ENCODE results near the gene AUTS2.

AUTS2 gene

DNA sequence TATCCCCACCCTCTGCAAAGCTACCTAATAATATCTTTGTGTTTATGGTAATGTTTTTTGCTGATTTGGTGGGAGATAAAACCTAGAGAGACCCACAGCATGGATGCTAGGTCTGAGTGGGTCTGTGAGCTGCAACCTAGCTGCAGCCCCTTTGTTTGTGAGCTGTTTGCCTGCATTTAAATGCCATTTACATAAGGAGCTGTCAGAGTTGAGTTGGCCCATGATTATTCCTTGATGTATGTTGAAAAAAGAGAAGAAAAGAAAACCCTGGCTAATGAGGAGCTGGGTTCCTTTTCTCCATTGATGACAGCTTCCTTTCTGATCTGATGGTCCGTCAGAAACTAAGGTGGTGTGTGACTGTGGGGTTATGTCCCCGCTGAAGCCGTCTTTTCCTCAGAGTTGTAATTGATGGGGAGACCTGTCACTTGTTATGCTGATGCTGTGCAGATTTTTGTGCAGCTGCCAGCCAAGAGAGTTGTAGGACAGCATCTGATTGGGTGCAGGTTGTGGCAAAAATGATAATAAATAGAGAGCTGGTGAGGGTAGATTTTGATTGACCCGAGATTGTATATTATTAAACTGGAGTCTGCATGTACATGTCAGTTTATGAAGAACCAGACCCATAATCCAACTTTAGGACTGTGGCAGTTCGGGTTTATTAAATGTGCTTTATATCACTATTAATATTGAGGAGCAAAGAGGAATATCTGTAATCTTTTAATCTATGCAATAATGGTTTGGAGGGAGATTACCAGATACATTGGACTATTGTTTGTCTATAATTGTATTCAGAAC, 219.8 kb downstream of the AUTS2 start:
- ChIA-PET POLR2A (interaction anchor here (0.6 kb wide), 1 partner anchor 13 kb away, joined by 3 read pairs; no protein-coding TSS in a partner anchor), CTCF (interaction anchor here (0.7 to 1.1 kb wide), 2 partner anchors 15 to 222 kb away, joined by 3 read pairs; no protein-coding TSS in a partner anchor)
- no peak for DNase-seq (ENCODE audit: extremely low spot score)
- TF ChIP-seq TARDBP (IDR thresholded peaks at IDR 0.05): no peak
- no peak for TF ChIP-seq SUZ12 (IDR thresholded peaks at IDR 0.05)
- no peak for TF ChIP-seq FOXK2 (IDR thresholded peaks at IDR 0.05)
- TF ChIP-seq ELF4 (IDR thresholded peaks at IDR 0.05): no peak
- no peak for TF ChIP-seq FOXM1 (IDR thresholded peaks at IDR 0.05; ENCODE audit: borderline replicate concordance)
- TF ChIP-seq HDGF (IDR thresholded peaks at IDR 0.05; ENCODE audit: borderline replicate concordance): no peak
- no peak for TF ChIP-seq LEF1 (IDR thresholded peaks at IDR 0.05; ENCODE audit: borderline replicate concordance)
- TF ChIP-seq NFRKB (IDR thresholded peaks at IDR 0.05): no peak

- ChIA-PET CTCF (interaction anchor here (1.1 kb wide), 1 partner anchor 224 kb away, joined by 3 read pairs; no protein-coding TSS in a partner anchor), POLR2A (interaction anchor here (0.8 kb wide), 1 partner anchor 79 kb away, joined by 3 read pairs; no protein-coding TSS in a partner anchor)
- DNase-seq (ENCODE audit: extremely low spot score): no peak
- no peak for TF ChIP-seq SUZ12 (IDR thresholded peaks at IDR 0.05)
- no peak for TF ChIP-seq HDGF (IDR thresholded peaks at IDR 0.05; ENCODE audit: borderline replicate concordance)
- TF ChIP-seq ZNF384 (IDR thresholded peaks at IDR 0.05): no peak
- no peak for TF ChIP-seq CTBP1 (IDR thresholded peaks at IDR 0.05; ENCODE audit: borderline replicate concordance)
- TF ChIP-seq LEF1 (IDR thresholded peaks at IDR 0.05; ENCODE audit: borderline replicate concordance): no peak
- no peak for TF ChIP-seq ELF4 (IDR thresholded peaks at IDR 0.05)
- TF ChIP-seq NFRKB (IDR thresholded peaks at IDR 0.05): no peak
- TF ChIP-seq FOXA1 (IDR thresholded peaks at IDR 0.05): no peak
- no peak for TF ChIP-seq ARNT (IDR thresholded peaks at IDR 0.05)
- no peak for TF ChIP-seq L3MBTL2 (conservative IDR thresholded peaks at IDR 0.05)
Observed at GRCh38 chr7:69818636-69819332, 220.5 kb downstream of the AUTS2 start.

DNA sequence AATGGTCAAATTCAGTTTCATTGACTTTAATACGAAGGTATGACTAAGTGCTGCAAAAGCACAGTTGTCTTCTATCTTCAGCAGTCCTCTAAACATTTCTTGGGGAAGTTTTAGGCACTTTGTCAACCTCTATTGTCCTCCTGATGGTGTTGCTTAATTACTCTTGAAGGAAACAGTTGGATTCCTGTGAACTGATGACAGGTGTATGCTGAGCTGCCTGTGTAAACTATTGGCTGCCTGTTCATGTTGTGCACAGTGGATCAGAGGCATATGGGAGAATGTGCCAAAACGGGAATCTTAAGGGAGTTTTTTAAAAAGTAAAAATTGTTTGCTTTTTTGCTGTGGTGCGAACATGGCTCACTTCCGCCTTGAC, 221.0 kb downstream of the AUTS2 start:
- POLR2A ChIA-PET: interaction anchor here (0.8 kb wide), 1 partner anchor 80 kb away, joined by 3 read pairs; no protein-coding TSS in a partner anchor
- CTCF ChIA-PET: interaction anchor here (1.1 kb wide), 1 partner anchor 223 kb away, joined by 3 read pairs; no protein-coding TSS in a partner anchor
- no peak for TF ChIP-seq FOXA1 (IDR thresholded peaks at IDR 0.05)
- no peak for TF ChIP-seq PKNOX1 (IDR thresholded peaks at IDR 0.05)
- TF ChIP-seq L3MBTL2 (conservative IDR thresholded peaks at IDR 0.05): no peak
- TF ChIP-seq FOXM1 (IDR thresholded peaks at IDR 0.05; ENCODE audit: borderline replicate concordance): no peak
- no peak for TF ChIP-seq CTBP1 (IDR thresholded peaks at IDR 0.05; ENCODE audit: borderline replicate concordance)
- TF ChIP-seq ELF4 (IDR thresholded peaks at IDR 0.05): no peak
- no peak for TF ChIP-seq LEF1 (IDR thresholded peaks at IDR 0.05; ENCODE audit: borderline replicate concordance)
- TF ChIP-seq SUZ12 (IDR thresholded peaks at IDR 0.05): no peak
- TF ChIP-seq TARDBP (IDR thresholded peaks at IDR 0.05): no peak
- no peak for TF ChIP-seq ARNT (IDR thresholded peaks at IDR 0.05)
- TF ChIP-seq SP1 (IDR thresholded peaks at IDR 0.05): no peak
- TF ChIP-seq ZNF384 (IDR thresholded peaks at IDR 0.05): no peak
- no peak for TF ChIP-seq BHLHE40 (IDR thresholded peaks at IDR 0.05; ENCODE audit: borderline replicate concordance)
- TF ChIP-seq HDGF (IDR thresholded peaks at IDR 0.05; ENCODE audit: borderline replicate concordance): no peak
- DNase-seq (ENCODE audit: extremely low spot score): no peak

DNA sequence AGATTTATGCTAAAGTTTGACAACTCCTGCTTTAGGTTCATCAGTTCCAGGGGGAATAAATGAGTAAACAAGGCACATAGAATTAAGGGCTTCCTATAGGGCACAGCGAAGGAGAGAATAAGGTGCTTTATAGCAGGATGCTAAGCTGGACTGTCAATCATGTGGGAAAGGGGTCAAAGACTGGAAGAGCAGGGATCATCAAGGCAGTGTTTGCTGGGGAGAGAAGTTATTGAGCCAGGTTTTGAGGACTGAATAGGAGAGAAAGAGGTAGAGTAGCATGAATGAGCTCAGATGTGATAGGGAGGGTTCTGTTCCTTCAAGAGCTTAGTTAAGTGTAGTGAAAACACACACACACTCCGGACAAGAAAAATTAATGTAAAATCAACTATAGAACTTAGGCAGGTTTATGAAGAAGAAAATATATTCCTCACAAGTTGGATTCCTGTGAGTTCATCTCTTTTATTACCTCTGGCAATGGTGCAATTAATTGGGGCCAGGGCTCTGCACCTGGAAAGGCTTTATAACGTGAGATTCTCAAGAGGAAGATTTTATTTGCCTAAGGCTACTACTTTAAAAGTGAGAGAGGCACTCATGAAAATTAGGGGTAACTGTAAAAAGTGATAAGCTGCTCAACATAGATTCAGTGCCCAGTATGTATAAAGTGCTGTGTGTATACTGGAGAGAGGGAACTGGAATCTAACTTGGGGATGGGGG, 222.4 kb downstream of the AUTS2 start:
- no peak for DNase-seq (ENCODE audit: extremely low spot score)
- ChIA-PET CTCF (no interaction called here), POLR2A (no interaction called here)
- TF ChIP-seq NFRKB (IDR thresholded peaks at IDR 0.05): no peak
- no peak for TF ChIP-seq ZNF384 (IDR thresholded peaks at IDR 0.05)
- TF ChIP-seq ARNT (IDR thresholded peaks at IDR 0.05): no peak
- no peak for TF ChIP-seq SP1 (IDR thresholded peaks at IDR 0.05)
- TF ChIP-seq PKNOX1 (IDR thresholded peaks at IDR 0.05): peak; percentile 67; the same call in 1 of the 2 replicates

DNA sequence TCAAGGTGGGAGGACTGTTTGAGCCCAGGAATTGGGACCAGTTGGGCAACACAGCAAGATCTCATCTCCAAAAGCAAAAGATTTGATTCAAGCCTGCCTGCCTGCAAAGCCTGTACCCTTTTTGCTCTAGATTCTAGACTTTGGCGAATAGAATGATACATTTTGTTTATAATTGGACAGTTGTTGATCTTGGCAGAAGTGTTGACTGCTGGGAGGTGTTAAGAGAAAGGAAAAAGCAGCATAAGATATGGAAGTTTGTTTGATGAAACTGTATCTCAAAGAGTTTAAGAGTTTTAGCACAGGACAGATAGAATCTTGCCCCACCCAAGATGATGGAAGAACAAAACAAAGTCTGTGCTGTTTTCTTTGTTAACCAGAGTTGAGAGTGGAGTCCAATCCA, 224.1 kb downstream of the AUTS2 start:
- ChIA-PET POLR2A (interaction anchor here (0.7 kb wide), 1 partner anchor 33 kb away, joined by 3 read pairs; no protein-coding TSS in a partner anchor), CTCF (no interaction called here)
- no peak for DNase-seq (ENCODE audit: extremely low spot score)
- no peak for TF ChIP-seq CTBP1 (IDR thresholded peaks at IDR 0.05; ENCODE audit: borderline replicate concordance)
- TF ChIP-seq ZNF384 (IDR thresholded peaks at IDR 0.05): no peak
- no peak for TF ChIP-seq HDGF (IDR thresholded peaks at IDR 0.05; ENCODE audit: borderline replicate concordance)
- no peak for TF ChIP-seq FOXA1 (IDR thresholded peaks at IDR 0.05)
- no peak for TF ChIP-seq NFRKB (IDR thresholded peaks at IDR 0.05)
- TF ChIP-seq TARDBP (IDR thresholded peaks at IDR 0.05): no peak
- no peak for TF ChIP-seq LEF1 (IDR thresholded peaks at IDR 0.05; ENCODE audit: borderline replicate concordance)
- TF ChIP-seq ELF4 (IDR thresholded peaks at IDR 0.05): no peak
- no peak for TF ChIP-seq ARNT (IDR thresholded peaks at IDR 0.05)
- TF ChIP-seq SP1 (IDR thresholded peaks at IDR 0.05): no peak
- no peak for TF ChIP-seq SUZ12 (IDR thresholded peaks at IDR 0.05)
- no peak for TF ChIP-seq PKNOX1 (IDR thresholded peaks at IDR 0.05)
- no peak for TF ChIP-seq L3MBTL2 (conservative IDR thresholded peaks at IDR 0.05)
- no peak for TF ChIP-seq FOXM1 (IDR thresholded peaks at IDR 0.05; ENCODE audit: borderline replicate concordance)
- TF ChIP-seq FOXK2 (IDR thresholded peaks at IDR 0.05): no peak
- no peak for TF ChIP-seq BHLHE40 (IDR thresholded peaks at IDR 0.05; ENCODE audit: borderline replicate concordance)
